GM23338 (cell line): Measurements from ENCODE around the gene LRCH3. TPM values are rescaled to one million over a fixed set of nuclear protein-coding genes. Genes with fewer than 3 reads are reported as not detected.

ENCODE experiments used
- ATAC-seq: fragments of 200-7000 bp; cut with Tn5 transposase; 3 replicates; pipeline ENCODE4 v1.9.1; 2020
- DNase-seq: peaks from one replicate; pipeline ENCODE4 v3.0.0-alpha.2; 2015; ENCODE audit warnings: low spot score
- H2AFZ ChIP-seq: fragments of 200-600 bp; sonication (generic); 2 replicates; pipeline ENCODE4 v1.8.0; 2016; ENCODE audit warnings: antibody characterized with exemption, mild to moderate bottlenecking, moderate library complexity
- H3F3A ChIP-seq: fragments of 200-600 bp; sonication (generic); replicated peaks from 2 replicates; pipeline ENCODE4 v1.8.0; 2017; ENCODE audit warnings: antibody characterized with exemption, mixed run types, low read depth
- H3K27ac ChIP-seq: fragments of 200-600 bp; sonication (generic); 2 replicates; pipeline ENCODE4 v1.6.1; 2016; ENCODE audit warnings: low read depth
- H3K27me3 ChIP-seq: fragments of 200-600 bp; sonication (generic); 2 replicates; pipeline ENCODE4 v1.8.0; 2016; ENCODE audit warnings: mild to moderate bottlenecking, mixed run types, moderate library complexity; ENCODE audit not compliant: insufficient read depth
- H3K36me3 ChIP-seq: fragments of 200-600 bp; sonication (generic); 2 replicates; pipeline ENCODE4 v1.8.0; 2016; ENCODE audit warnings: mild to moderate bottlenecking; ENCODE audit not compliant: insufficient read depth
- H3K4me1 ChIP-seq: fragments of 200-600 bp; sonication (generic); 2 replicates; pipeline ENCODE4 v1.8.0; 2016; ENCODE audit warnings: mild to moderate bottlenecking, moderate library complexity; ENCODE audit not compliant: insufficient read depth
- H3K4me2 ChIP-seq: fragments of 200-600 bp; sonication (generic); 2 replicates; pipeline ENCODE4 v1.7.1; 2017; ENCODE audit warnings: mixed run types
- H3K4me3 ChIP-seq: fragments of 200-600 bp; sonication (generic); 2 replicates; pipeline ENCODE4 v1.6.1; 2016; ENCODE audit warnings: mixed run types
- H3K79me2 ChIP-seq: fragments of 200-600 bp; sonication (generic); replicated peaks from 2 replicates; pipeline ENCODE4 v1.8.0; 2017; ENCODE audit warnings: mild to moderate bottlenecking; ENCODE audit not compliant: insufficient read depth
- H3K9me2 ChIP-seq: fragments of 200-600 bp; sonication (generic); 2 replicates; pipeline ENCODE4 v1.8.0; 2017; ENCODE audit not compliant: insufficient read depth
- H4K20me1 ChIP-seq: fragments of 200-600 bp; sonication (generic); replicated peaks from 2 replicates; pipeline ENCODE4 v1.8.0; 2017; ENCODE audit warnings: mild to moderate bottlenecking; ENCODE audit not compliant: insufficient read depth
- H3K27ac Mint-ChIP-seq: 2 replicates; pipeline ENCODE4 v1.8.0; 2020; ENCODE audit warnings: inconsistent platforms, mild to moderate bottlenecking, moderate library complexity, mixed read lengths
- H3K27me3 Mint-ChIP-seq: 3 replicates; pipeline ENCODE4 v1.8.0; 2022; ENCODE audit warnings: low read depth, mild to moderate bottlenecking, moderate library complexity, mixed read lengths, inconsistent platforms; ENCODE audit not compliant: insufficient read depth, poor library complexity
- H3K36me3 Mint-ChIP-seq: 3 replicates; pipeline ENCODE4 v1.8.0; 2021; ENCODE audit warnings: low read depth, mild to moderate bottlenecking, inconsistent platforms, moderate library complexity, mixed read lengths
- H3K4me1 Mint-ChIP-seq: 3 replicates; pipeline ENCODE4 v1.8.0; 2020; ENCODE audit warnings: mild to moderate bottlenecking, inconsistent platforms, mixed read lengths
- H3K4me3 Mint-ChIP-seq: 3 replicates; pipeline ENCODE4 v1.8.0; 2021; ENCODE audit warnings: moderate library complexity, mild to moderate bottlenecking, inconsistent platforms, mixed read lengths
- H3K9me3 Mint-ChIP-seq: 3 replicates; pipeline ENCODE4 v1.8.0; 2020; ENCODE audit warnings: moderate library complexity, mild to moderate bottlenecking, inconsistent platforms, mixed read lengths
- CREB1 ChIP-seq: fragments of 250-450 bp; sonication (Bioruptor Pico); IDR thresholded peaks from 2 replicates; pipeline ENCODE4 v1.5.0; 2020; ENCODE audit warnings: low read depth, mild to moderate bottlenecking, moderate library complexity
- ETS1 ChIP-seq: IDR thresholded peaks from 2 replicates; pipeline ENCODE4 v1.6.1; 2016; ENCODE audit warnings: antibody characterized with exemption
- EZH2 ChIP-seq: fragments of 200-600 bp; sonication (generic); IDR thresholded peaks from one replicate; pipeline ENCODE4 v1.8.0; 2017; ENCODE audit warnings: antibody characterized with exemption, mild to moderate bottlenecking, low read depth; ENCODE audit not compliant: unreplicated experiment
- NANOG ChIP-seq: IDR thresholded peaks from 2 replicates; pipeline ENCODE4 v1.6.1; 2016; ENCODE audit warnings: antibody characterized with exemption, borderline replicate concordance
- POLR2AphosphoS5 ChIP-seq: IDR thresholded peaks from 2 replicates; pipeline ENCODE4 v1.6.1; 2016; ENCODE audit warnings: antibody characterized with exemption, low read depth
- STAT1 ChIP-seq: IDR thresholded peaks from one replicate; pipeline ENCODE4 v1.6.1; 2016; ENCODE audit warnings: antibody characterized with exemption; ENCODE audit not compliant: unreplicated experiment
- ZNF114 ChIP-seq: fragments of 250-450 bp; sonication (Bioruptor Pico); IDR thresholded peaks from 2 replicates; pipeline ENCODE4 v1.5.0; 2020; ENCODE audit warnings: mild to moderate bottlenecking, moderate library complexity
- ZNF331 ChIP-seq: fragments of 250-450 bp; sonication (Bioruptor Pico); IDR thresholded peaks from 2 replicates; pipeline ENCODE4 v1.5.0; 2020; ENCODE audit warnings: low read depth, mild to moderate bottlenecking, moderate library complexity
- polyA plus RNA-seq: library from polyadenylated mRNA; unstranded; fragments of >200 nt; fragmentation: Nextera tagmentation; extraction: Ambion mirVana; gene quantifications from 2 replicates; pipeline ENCODE4 v1.2.1, GENCODE V29; 2016
- total RNA-seq: library from RNA; depleted of rRNA; stranded (reverse); fragments of >200 nt; shearing (Covaris generic); gene quantifications from 2 replicates; pipeline ENCODE4 v1.2.3, GENCODE V29; 2014
- TF ChIP-seq, protein P1 (sequence below), 2 experiments: fragments of 200-600 bp in 1 of 2; sonication (generic) in 1 of 2; conservative IDR thresholded peaks; 2 replicates each; pipeline versions ENCODE4 v1.5.1 to v1.6.1; 2016 to 2017; ENCODE audit warnings: antibody characterized with exemption in 2 of 2, low read depth in 2 of 2, mild to moderate bottlenecking in 2 of 2, moderate library complexity in 1 of 2
- TF ChIP-seq, protein P2 (sequence below): fragments of 250-450 bp; sonication (Bioruptor Pico); IDR thresholded peaks from 2 replicates; pipeline ENCODE4 v1.5.0; 2020; ENCODE audit warnings: mild to moderate bottlenecking, moderate library complexity

LRCH3 gene
- total and polyA plus RNA-seq, 2 experiments from 2014 or later = 22.9 to 60.0 TPM

DNA sequence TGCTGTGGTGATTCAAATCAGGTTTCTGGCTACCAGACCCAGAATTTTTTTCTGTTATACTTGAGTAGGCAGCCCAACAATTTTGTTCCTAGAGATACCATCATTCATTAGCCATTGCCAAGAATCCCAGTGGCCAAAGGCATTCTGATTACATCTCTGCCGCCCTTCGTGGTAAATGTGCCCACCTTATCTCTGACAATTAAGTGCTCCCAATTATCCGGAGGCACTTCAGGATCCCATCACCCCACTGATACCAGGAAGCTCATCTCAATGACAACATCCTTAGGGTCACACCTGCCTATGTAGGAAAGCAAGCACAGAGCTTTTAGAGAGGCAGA is 115.8 kb downstream of the LRCH3 start:
- H3K27me3 ChIP-seq = no peaks in the 10 kb centered on the region
- no peak for ATAC-seq
- no peak overlapping the region for H3K4me3 ChIP-seq
- no peaks in the 10 kb centered on the region for H3K9me2 ChIP-seq
- no peaks in the 10 kb centered on the region for H3K4me1 ChIP-seq
- H2AFZ ChIP-seq = no peak overlapping the region
- no peak overlapping the region for H3K27ac ChIP-seq
- no peaks in the 10 kb centered on the region for H4K20me1 ChIP-seq
- no peaks in the 10 kb centered on the region for H3K36me3 ChIP-seq
- no peak for DNase-seq
- H3K36me3 Mint-ChIP-seq = no peaks in the 10 kb centered on the region
- no peaks in the 10 kb centered on the region for H3F3A ChIP-seq
- no peak overlapping the region for H3K4me3 Mint-ChIP-seq
- TF ChIP-seq STAT1 (no peak), POLR2AphosphoS5 (no peak), ZNF114 (CRISPR knock-in tag) (no peak), EZH2 (no peak), NANOG (no peak), CREB1 (CRISPR knock-in tag) (no peak), ZNF331 (CRISPR knock-in tag) (no peak), ETS1 (no peak)
- TF ChIP-seq, protein P1, sequence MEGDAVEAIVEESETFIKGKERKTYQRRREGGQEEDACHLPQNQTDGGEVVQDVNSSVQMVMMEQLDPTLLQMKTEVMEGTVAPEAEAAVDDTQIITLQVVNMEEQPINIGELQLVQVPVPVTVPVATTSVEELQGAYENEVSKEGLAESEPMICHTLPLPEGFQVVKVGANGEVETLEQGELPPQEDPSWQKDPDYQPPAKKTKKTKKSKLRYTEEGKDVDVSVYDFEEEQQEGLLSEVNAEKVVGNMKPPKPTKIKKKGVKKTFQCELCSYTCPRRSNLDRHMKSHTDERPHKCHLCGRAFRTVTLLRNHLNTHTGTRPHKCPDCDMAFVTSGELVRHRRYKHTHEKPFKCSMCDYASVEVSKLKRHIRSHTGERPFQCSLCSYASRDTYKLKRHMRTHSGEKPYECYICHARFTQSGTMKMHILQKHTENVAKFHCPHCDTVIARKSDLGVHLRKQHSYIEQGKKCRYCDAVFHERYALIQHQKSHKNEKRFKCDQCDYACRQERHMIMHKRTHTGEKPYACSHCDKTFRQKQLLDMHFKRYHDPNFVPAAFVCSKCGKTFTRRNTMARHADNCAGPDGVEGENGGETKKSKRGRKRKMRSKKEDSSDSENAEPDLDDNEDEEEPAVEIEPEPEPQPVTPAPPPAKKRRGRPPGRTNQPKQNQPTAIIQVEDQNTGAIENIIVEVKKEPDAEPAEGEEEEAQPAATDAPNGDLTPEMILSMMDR (conservative IDR thresholded peaks at IDR 0.05; ENCODE audit: low read depth in 2 of 2) = no peak
- TF ChIP-seq, protein P2, sequence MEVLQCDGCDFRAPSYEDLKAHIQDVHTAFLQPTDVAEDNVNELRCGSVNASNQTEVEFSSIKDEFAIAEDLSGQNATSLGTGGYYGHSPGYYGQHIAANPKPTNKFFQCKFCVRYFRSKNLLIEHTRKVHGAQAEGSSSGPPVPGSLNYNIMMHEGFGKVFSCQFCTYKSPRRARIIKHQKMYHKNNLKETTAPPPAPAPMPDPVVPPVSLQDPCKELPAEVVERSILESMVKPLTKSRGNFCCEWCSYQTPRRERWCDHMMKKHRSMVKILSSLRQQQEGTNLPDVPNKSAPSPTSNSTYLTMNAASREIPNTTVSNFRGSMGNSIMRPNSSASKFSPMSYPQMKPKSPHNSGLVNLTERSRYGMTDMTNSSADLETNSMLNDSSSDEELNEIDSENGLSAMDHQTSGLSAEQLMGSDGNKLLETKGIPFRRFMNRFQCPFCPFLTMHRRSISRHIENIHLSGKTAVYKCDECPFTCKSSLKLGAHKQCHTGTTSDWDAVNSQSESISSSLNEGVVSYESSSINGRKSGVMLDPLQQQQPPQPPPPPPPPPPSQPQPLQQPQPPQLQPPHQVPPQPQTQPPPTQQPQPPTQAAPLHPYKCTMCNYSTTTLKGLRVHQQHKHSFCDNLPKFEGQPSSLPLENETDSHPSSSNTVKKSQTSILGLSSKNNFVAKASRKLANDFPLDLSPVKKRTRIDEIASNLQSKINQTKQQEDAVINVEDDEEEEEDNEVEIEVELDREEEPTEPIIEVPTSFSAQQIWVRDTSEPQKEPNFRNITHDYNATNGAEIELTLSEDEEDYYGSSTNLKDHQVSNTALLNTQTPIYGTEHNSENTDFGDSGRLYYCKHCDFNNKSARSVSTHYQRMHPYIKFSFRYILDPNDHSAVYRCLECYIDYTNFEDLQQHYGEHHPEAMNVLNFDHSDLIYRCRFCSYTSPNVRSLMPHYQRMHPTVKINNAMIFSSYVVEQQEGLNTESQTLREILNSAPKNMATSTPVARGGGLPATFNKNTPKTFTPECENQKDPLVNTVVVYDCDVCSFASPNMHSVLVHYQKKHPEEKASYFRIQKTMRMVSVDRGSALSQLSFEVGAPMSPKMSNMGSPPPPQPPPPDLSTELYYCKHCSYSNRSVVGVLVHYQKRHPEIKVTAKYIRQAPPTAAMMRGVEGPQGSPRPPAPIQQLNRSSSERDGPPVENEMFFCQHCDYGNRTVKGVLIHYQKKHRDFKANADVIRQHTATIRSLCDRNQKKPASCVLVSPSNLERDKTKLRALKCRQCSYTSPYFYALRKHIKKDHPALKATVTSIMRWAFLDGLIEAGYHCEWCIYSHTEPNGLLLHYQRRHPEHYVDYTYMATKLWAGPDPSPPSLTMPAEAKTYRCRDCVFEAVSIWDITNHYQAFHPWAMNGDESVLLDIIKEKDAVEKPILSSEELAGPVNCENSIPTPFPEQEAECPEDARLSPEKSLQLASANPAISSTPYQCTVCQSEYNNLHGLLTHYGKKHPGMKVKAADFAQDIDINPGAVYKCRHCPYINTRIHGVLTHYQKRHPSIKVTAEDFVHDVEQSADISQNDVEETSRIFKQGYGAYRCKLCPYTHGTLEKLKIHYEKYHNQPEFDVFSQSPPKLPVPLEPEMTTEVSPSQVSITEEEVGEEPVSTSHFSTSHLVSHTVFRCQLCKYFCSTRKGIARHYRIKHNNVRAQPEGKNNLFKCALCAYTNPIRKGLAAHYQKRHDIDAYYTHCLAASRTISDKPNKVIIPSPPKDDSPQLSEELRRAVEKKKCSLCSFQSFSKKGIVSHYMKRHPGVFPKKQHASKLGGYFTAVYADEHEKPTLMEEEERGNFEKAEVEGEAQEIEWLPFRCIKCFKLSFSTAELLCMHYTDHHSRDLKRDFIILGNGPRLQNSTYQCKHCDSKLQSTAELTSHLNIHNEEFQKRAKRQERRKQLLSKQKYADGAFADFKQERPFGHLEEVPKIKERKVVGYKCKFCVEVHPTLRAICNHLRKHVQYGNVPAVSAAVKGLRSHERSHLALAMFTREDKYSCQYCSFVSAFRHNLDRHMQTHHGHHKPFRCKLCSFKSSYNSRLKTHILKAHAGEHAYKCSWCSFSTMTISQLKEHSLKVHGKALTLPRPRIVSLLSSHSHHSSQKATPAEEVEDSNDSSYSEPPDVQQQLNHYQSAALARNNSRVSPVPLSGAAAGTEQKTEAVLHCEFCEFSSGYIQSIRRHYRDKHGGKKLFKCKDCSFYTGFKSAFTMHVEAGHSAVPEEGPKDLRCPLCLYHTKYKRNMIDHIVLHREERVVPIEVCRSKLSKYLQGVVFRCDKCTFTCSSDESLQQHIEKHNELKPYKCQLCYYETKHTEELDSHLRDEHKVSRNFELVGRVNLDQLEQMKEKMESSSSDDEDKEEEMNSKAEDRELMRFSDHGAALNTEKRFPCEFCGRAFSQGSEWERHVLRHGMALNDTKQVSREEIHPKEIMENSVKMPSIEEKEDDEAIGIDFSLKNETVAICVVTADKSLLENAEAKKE = no peak
- no peaks in the 10 kb centered on the region for H3K79me2 ChIP-seq
- no peak overlapping the region for H3K4me2 ChIP-seq
- no peaks in the 10 kb centered on the region for H3K27me3 Mint-ChIP-seq
- H3K27ac Mint-ChIP-seq = no peak overlapping the region
- H3K4me1 Mint-ChIP-seq = peaks cover 6% of the 10 kb centered on the region; the same call in 2 of the 3 replicates
- no peaks in the 10 kb centered on the region; the same call in 1 of the 3 replicates for H3K9me3 Mint-ChIP-seq
